ENCODE data around the gene ZBTB48.
"Not testable (repeated sequence)": the region's sequence is repeated elsewhere in the genome, so short reads cannot be mapped to it uniquely, and the experiment has no call there.

Gene ZBTB48

GRCh38 chr1:6579374-6580118, at the start of gene ZBTB48:
Gene ZBTB48 (plus strand): TSS chr1:6579994. CDS start chr1:6580610, 616 bp downstream.
- DNase-seq, result peak; percentile 97

- DNase-seq, result no peak
Observed at GRCh38 chr1:6530504-6531160, 49.2 kb upstream of the ZBTB48 start.

GRCh38 chr1:6531996-6532395, 47.8 kb upstream of the ZBTB48 start:
- no peak for DNase-seq

- no peak for DNase-seq
Observed at GRCh38 chr1:6534248-6534822, 45.5 kb upstream of the ZBTB48 start.

- no peak for DNase-seq
Observed at GRCh38 chr1:6535214-6535613, 44.6 kb upstream of the ZBTB48 start.

- DNase-seq, result no peak
Observed at GRCh38 chr1:6536291-6536690, 43.5 kb upstream of the ZBTB48 start.

- DNase-seq, result no peak
Observed at GRCh38 chr1:6538956-6539355, 40.8 kb upstream of the ZBTB48 start.

- DNase-seq, result no peak
Observed at GRCh38 chr1:6544831-6545230, 35.0 kb upstream of the ZBTB48 start.

GRCh38 chr1:6545276-6546112, 34.3 kb upstream of the ZBTB48 start:
- no peak for DNase-seq

GRCh38 chr1:6546326-6546725, 33.5 kb upstream of the ZBTB48 start:
- DNase-seq, result no peak

- DNase-seq, result no peak
Observed at GRCh38 chr1:6547301-6547700, 32.5 kb upstream of the ZBTB48 start.

GRCh38 chr1:6554031-6554906, 25.5 kb upstream of the ZBTB48 start, which contains the start of gene NOL9:
Gene NOL9 (minus strand): TSS chr1:6554513. CDS start chr1:6554502, 11 bp downstream.
- peak; percentile 98 for DNase-seq

GRCh38 chr1:6554907-6555778, 24.7 kb upstream of the ZBTB48 start, which contains the start of gene TAS1R1:
Gene TAS1R1 (plus strand): TSS chr1:6555307. CDS start chr1:6555374, 67 bp downstream.
- DNase-seq, result no peak

- DNase-seq, result no peak
Observed at GRCh38 chr1:6557597-6557996, 22.2 kb upstream of the ZBTB48 start.

GRCh38 chr1:6559161-6559560, 20.6 kb upstream of the ZBTB48 start:
- DNase-seq, result not testable (repeated sequence)

GRCh38 chr1:6560267-6560666, 19.5 kb upstream of the ZBTB48 start:
- no peak for DNase-seq

GRCh38 chr1:6569033-6569432, 10.8 kb upstream of the ZBTB48 start:
- DNase-seq, result no peak

- no peak for DNase-seq
Observed at GRCh38 chr1:6570100-6570499, 9.7 kb upstream of the ZBTB48 start.

GRCh38 chr1:6570987-6571386, 8.8 kb upstream of the ZBTB48 start:
- DNase-seq, result no peak

- DNase-seq, result no peak
Observed at GRCh38 chr1:6572653-6573383, 7.0 kb upstream of the ZBTB48 start.

Measured in activated CD8-positive, alpha-beta memory T cell treated with anti-CD3 and anti-CD28 coated beads for 24 hours (primary cell).